PC-3 (cell line): ENCODE data around the gene CD8A.

Experiments used
- CTCF ChIP-seq: fragments of 300-600 bp; sonication (generic); conservative IDR thresholded peaks from 2 replicates; pipeline ENCODE4 v1.5.1; 2017; ENCODE audit warnings: antibody characterized with exemption, low read depth, mild to moderate bottlenecking, low read length
- EZH2 ChIP-seq: fragments of 300-600 bp; sonication (generic); IDR thresholded peaks from one replicate; pipeline ENCODE4 v1.6.1; 2017; ENCODE audit warnings: antibody characterized with exemption, mild to moderate bottlenecking, low read length; ENCODE audit not compliant: unreplicated experiment
- EZH2phosphoT487 ChIP-seq: fragments of 300-600 bp; sonication (generic); IDR thresholded peaks from 2 replicates; pipeline ENCODE4 v1.6.1; 2018; ENCODE audit warnings: mild to moderate bottlenecking, antibody characterized with exemption, low read length, borderline replicate concordance

GRCh38 chr2:86781363-86781762, 9.3 kb downstream of the CD8A start:
- TF ChIP-seq CTCF (no peak), EZH2phosphoT487 (no peak), EZH2 (no peak)
